ENCODE data around the gene ANK3.

DNA sequence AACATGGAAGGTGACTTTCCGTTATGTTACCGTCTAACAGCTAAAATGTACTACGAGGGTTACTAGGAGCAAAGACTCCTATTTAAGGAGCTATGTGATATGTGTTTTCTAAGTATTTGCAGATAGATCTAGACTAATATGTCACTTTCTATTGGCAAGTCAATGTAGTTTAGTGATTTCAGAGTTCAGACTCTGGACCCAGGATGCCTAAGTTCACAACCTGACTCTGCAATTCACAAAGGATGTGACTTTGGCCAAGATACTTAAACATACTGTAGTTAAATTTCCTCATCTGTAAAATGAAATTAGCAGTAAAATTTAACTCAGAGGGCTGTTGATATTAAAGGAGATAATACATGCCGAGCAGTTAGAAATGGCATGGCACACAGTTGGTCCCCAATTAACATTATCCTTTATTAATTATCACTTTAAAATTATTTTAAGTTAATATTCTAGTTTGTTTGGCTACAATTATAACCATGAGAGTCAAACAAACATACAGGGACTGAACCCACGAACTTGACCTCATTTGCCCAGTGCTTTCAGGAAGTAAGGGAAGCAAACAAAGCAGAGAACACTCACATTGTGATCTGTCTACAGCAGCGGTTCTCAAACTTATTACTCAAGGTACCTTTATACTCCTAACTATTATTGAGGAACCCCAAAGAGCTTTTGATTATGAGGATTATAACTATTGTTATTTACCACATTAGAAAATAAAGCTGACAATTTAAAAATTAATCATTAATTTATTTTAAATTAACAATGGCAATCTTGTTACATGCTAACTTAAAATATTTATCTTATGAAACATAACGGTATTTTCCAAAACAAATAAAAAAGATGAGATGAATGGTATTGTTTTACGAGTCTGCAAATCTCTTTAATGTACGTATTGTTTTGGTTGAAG lies 94.4 kb downstream of the ANK3 start:
- TF ChIP-seq POLR2A (IDR thresholded peaks at IDR 0.05): no peak
- TF ChIP-seq, protein P1, sequence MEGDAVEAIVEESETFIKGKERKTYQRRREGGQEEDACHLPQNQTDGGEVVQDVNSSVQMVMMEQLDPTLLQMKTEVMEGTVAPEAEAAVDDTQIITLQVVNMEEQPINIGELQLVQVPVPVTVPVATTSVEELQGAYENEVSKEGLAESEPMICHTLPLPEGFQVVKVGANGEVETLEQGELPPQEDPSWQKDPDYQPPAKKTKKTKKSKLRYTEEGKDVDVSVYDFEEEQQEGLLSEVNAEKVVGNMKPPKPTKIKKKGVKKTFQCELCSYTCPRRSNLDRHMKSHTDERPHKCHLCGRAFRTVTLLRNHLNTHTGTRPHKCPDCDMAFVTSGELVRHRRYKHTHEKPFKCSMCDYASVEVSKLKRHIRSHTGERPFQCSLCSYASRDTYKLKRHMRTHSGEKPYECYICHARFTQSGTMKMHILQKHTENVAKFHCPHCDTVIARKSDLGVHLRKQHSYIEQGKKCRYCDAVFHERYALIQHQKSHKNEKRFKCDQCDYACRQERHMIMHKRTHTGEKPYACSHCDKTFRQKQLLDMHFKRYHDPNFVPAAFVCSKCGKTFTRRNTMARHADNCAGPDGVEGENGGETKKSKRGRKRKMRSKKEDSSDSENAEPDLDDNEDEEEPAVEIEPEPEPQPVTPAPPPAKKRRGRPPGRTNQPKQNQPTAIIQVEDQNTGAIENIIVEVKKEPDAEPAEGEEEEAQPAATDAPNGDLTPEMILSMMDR (IDR thresholded peaks at IDR 0.05): no peak
